IMR-90 (cell line): ENCODE results near the gene CCDC74B. TPM values are rescaled to one million over a fixed set of nuclear protein-coding genes. Genes with fewer than 3 reads are reported as not detected.
"Not testable (repeated sequence)": the region's sequence is repeated elsewhere in the genome, so short reads cannot be mapped to it uniquely, and the experiment has no call there.

Experiments
- ATAC-seq: fragments of 200-7000 bp; cut with Tn5 transposase; 2 replicates; pipeline ENCODE4 v1.9.1; 2020; ENCODE audit warnings: low read depth, mild to moderate bottlenecking, moderate library complexity
- BruUV-seq: library from RNA; stranded (reverse); fragments of 400-500 nt; replicated peaks from 2 replicates; lab custom pipeline; 2021; lab: Mats Ljungman, UMichigan
- CTCF ChIA-PET: fragments of 300-600 bp; formaldehyde crosslinking; extraction: SDS; loops from one replicate; lab custom pipeline; 2021; ENCODE audit warnings: antibody characterized with exemption; lab: Yijun Ruan, JAX
- POLR2A ChIA-PET: fragments of 300-600 bp; sonication (Branson Sonifier 250); formaldehyde crosslinking; loops from one replicate; lab custom pipeline; 2022; ENCODE audit warnings: antibody characterized with exemption; ENCODE audit not compliant: unreplicated experiment; lab: Charles Lee
- DNase-seq: peaks from one replicate; pipeline ENCODE4 v3.0.0; 2013
- H2AFZ ChIP-seq: replicated peaks from 2 replicates; pipeline ENCODE3; 2013; ENCODE audit warnings: low read length, mild to moderate bottlenecking; ENCODE audit not compliant: poor library complexity
- H2AK5ac ChIP-seq: 2 replicates; pipeline ENCODE4 v1.6.1; 2013; ENCODE audit warnings: low read depth, low read length, inconsistent platforms
- H2AK9ac ChIP-seq: replicated peaks from 2 replicates; pipeline ENCODE3; 2013; ENCODE audit warnings: mild to moderate bottlenecking, low read depth, low read length, moderate library complexity; ENCODE audit not compliant: poor library complexity
- H2BK120ac ChIP-seq: 2 replicates; pipeline ENCODE4 v1.6.1; 2013; ENCODE audit warnings: low read depth, low read length, inconsistent platforms
- H2BK15ac ChIP-seq: 3 replicates; pipeline ENCODE4 v1.6.1; 2013; ENCODE audit warnings: low read depth, low read length, inconsistent platforms
- H2BK20ac ChIP-seq: 2 replicates; pipeline ENCODE4 v1.6.1; 2013; ENCODE audit warnings: low read depth, mild to moderate bottlenecking, inconsistent platforms, low read length, moderate library complexity
- H2BK5ac ChIP-seq: 2 replicates; pipeline ENCODE4 v1.6.1; 2013; ENCODE audit warnings: mild to moderate bottlenecking, low read depth, low read length, inconsistent platforms; ENCODE audit not compliant: poor library complexity, severe bottlenecking
- H3K14ac ChIP-seq: replicated peaks from 2 replicates; pipeline ENCODE4 v1.6.1; 2013; ENCODE audit warnings: low read depth, low read length, inconsistent platforms
- H3K18ac ChIP-seq: 2 replicates; pipeline ENCODE4 v1.6.1; 2013; ENCODE audit warnings: low read depth, low read length, control low read depth
- H3K23ac ChIP-seq: 2 replicates; pipeline ENCODE4 v1.6.1; 2013; ENCODE audit warnings: low read depth, low read length, inconsistent platforms
- H3K27ac ChIP-seq: 2 replicates; pipeline ENCODE4 v1.5.1; 2013; ENCODE audit warnings: mild to moderate bottlenecking, control low read depth, low read length; ENCODE audit not compliant: insufficient read depth
- H3K27me3 ChIP-seq: 2 replicates; pipeline ENCODE4 v1.6.1; 2013; ENCODE audit warnings: low read length; ENCODE audit not compliant: control insufficient read depth, insufficient read depth
- H3K36me3 ChIP-seq: 2 replicates; pipeline ENCODE4 v1.6.1; 2013; ENCODE audit warnings: low read length, mixed read lengths; ENCODE audit not compliant: control insufficient read depth, insufficient read depth
- H3K4ac ChIP-seq: 2 replicates; pipeline ENCODE4 v1.6.1; 2013; ENCODE audit warnings: low read depth, low read length, inconsistent platforms
- H3K4me1 ChIP-seq: 2 replicates; pipeline ENCODE4 v1.6.1; 2013; ENCODE audit warnings: low read length, mixed read lengths; ENCODE audit not compliant: control insufficient read depth, insufficient read depth
- H3K4me2 ChIP-seq: 2 replicates; pipeline ENCODE4 v1.6.1; 2013; ENCODE audit warnings: low read depth, mild to moderate bottlenecking, control low read depth, low read length, moderate library complexity
- H3K4me3 ChIP-seq: 2 replicates; pipeline ENCODE4 v1.5.1; 2013; ENCODE audit warnings: low read depth, mild to moderate bottlenecking, control low read depth, low read length, moderate library complexity; ENCODE audit not compliant: insufficient read depth
- H3K56ac ChIP-seq: 2 replicates; pipeline ENCODE4 v1.6.1; 2013; ENCODE audit warnings: low read length, inconsistent platforms; ENCODE audit not compliant: insufficient read depth; ENCODE audit errors: extremely low read depth
- H3K79me1 ChIP-seq, 2 experiments: 2 replicates each; pipeline ENCODE4 v1.6.1; 2013; ENCODE audit warnings: low read length in 2 of 2, inconsistent platforms in 1 of 2, low read depth in 1 of 2
- H3K9ac ChIP-seq: 2 replicates; pipeline ENCODE4 v1.6.1; 2013; ENCODE audit warnings: low read depth, low read length, control low read depth
- H3K9me1 ChIP-seq: 2 replicates; pipeline ENCODE4 v1.6.1; 2013; ENCODE audit warnings: low read length, inconsistent platforms; ENCODE audit not compliant: insufficient read depth
- H3K9me3 ChIP-seq: 2 replicates; pipeline ENCODE4 v1.6.1; 2013; ENCODE audit warnings: low read length; ENCODE audit not compliant: control insufficient read depth, insufficient read depth
- H4K20me1 ChIP-seq: 2 replicates; pipeline ENCODE4 v1.6.1; 2013; ENCODE audit warnings: low read length, inconsistent platforms; ENCODE audit not compliant: insufficient read depth
- H4K5ac ChIP-seq: 2 replicates; pipeline ENCODE4 v1.6.1; 2013; ENCODE audit warnings: mild to moderate bottlenecking, low read depth, low read length, control low read depth
- H4K8ac ChIP-seq, 2 experiments: 2 replicates each; pipeline ENCODE4 v1.6.1; 2013; ENCODE audit warnings: low read depth in 2 of 2, low read length in 2 of 2, control low read depth in 1 of 2, inconsistent platforms in 1 of 2
- H4K91ac ChIP-seq: 2 replicates; pipeline ENCODE4 v1.6.1; 2013; ENCODE audit warnings: low read depth, low read length, inconsistent platforms; ENCODE audit not compliant: insufficient read depth
- WGBS, 2 experiments: methylation state at CpG; one replicate each; pipeline versions ENCODE4 v1.1.5 to v1.1.7; 2013; ENCODE audit warnings: missing lambda C conversion rate in 2 of 2; ENCODE audit not compliant: insufficient read length in 1 of 2; ENCODE audit errors: extremely low coverage in 2 of 2; 5-methylcytosine and 5-hydroxymethylcytosine counted together
- dilution Hi-C: fragments of 300-500 bp; cut with HindIII; formaldehyde crosslinking; loops from one replicate; pipeline ENCODE4 v1.14.3; 2018; ENCODE audit warnings: low sequenced_read_pairs; ENCODE audit not compliant: unreplicated experiment
- in situ Hi-C: fragments of 300-500 bp; cut with MboI; formaldehyde crosslinking; loops from 3 replicates; pipeline ENCODE4 v1.14.3; 2019; ENCODE audit warnings: low sequenced_read_pairs, inconsistent platforms, mixed read lengths
- intact Hi-C: fragments of 100-400 bp; cut with micrococcal nuclease; formaldehyde crosslinking; loops from 2 replicates; pipeline ENCODE4 v1.10.0; 2022
- polyA plus RNA-seq, 3 experiments: library from polyadenylated mRNA; depleted of rRNA; stranded (reverse); fragments of >200 nt; gene quantifications; 2 replicates each; pipeline ENCODE4 v1.2.3, GENCODE V29; 2012; ENCODE audit warnings: low replicate concordance in 1 of 3
- total RNA-seq: library from RNA; depleted of rRNA; stranded (reverse); fragments of >200 nt; gene quantifications from 2 replicates; pipeline ENCODE4 v1.2.3, GENCODE V29; 2012

CCDC74B gene
- total and polyA plus RNA-seq, 2 of the 4 experiments (the other 2 are of a cell fraction): 3.9 to 8.4 TPM

DNA sequence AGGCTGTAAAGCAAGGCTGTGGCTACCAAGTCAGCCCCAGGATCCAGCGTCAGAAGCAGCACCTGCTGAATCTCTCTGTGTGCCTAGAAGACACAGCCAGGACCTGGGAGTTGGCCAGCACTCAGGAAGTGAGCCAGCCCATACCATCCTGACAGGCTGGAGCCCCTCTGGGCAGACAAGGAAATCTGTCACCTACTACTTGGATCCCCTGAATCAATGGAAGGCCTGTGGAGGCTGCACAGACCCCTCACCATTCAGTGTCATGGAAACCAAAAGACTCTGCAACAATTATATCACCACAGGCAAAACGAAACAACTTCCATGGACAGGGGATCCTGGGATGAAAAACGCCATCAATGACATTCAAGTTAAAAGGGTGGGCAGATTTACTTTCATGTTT lies 21.7 kb upstream of the CCDC74B start:
- H4K91ac ChIP-seq, CTCF ChIA-PET, H2AFZ ChIP-seq, H2BK120ac ChIP-seq, H4K8ac ChIP-seq, H4K20me1 ChIP-seq, BruUV-seq, H3K4me3 ChIP-seq, DNase-seq, H3K9me1 ChIP-seq, H3K56ac ChIP-seq, H3K9me3 ChIP-seq, H3K27ac ChIP-seq, ATAC-seq, H3K9ac ChIP-seq, H3K4me2 ChIP-seq, H2BK20ac ChIP-seq, H2AK5ac ChIP-seq, H3K79me1 ChIP-seq, H3K27me3 ChIP-seq, H4K5ac ChIP-seq, H3K4ac ChIP-seq, H2BK15ac ChIP-seq, H3K18ac ChIP-seq, H3K4me1 ChIP-seq, POLR2A ChIA-PET, H3K14ac ChIP-seq, H3K23ac ChIP-seq, H2AK9ac ChIP-seq, dilution Hi-C loops, H2BK5ac ChIP-seq, intact Hi-C loops: not testable (repeated sequence)
- H3K36me3 ChIP-seq: peaks cover 49% of the 10 kb centered on the region
- WGBS, 2 experiments: no CpG with 5 or more reads among the region's 3 CpGs
- in situ Hi-C loops: loop anchor here (25.0 kb wide), 1 partner anchor 1346 kb away; no protein-coding TSS in a partner anchor
